ENCODE measurements around the gene TMEM203.

GRCh38 chr9:137167277-137167746 is 38.1 kb downstream of the TMEM203 start:
- TF ChIP-seq CDX4 (CRISPR knock-in tag; IDR thresholded peaks at IDR 0.05; ENCODE audit: borderline replicate concordance): no peak
- no peak for TF ChIP-seq ZNF425 (CRISPR knock-in tag; conservative IDR thresholded peaks at IDR 0.05)
- no peak for TF ChIP-seq CREB1 (CRISPR knock-in tag; IDR thresholded peaks at IDR 0.05)

Data from WTC11 (cell line).